Airway epithelial cell (primary cell): Measurements from ENCODE around the gene RASA2. TPM values are rescaled to one million over a fixed set of nuclear protein-coding genes. Genes with fewer than 3 reads are reported as not detected.

Experiments used
- total RNA-seq: library from RNA; depleted of rRNA; stranded (reverse); fragments of >200 nt; gene quantifications from 2 replicates; pipeline ENCODE4 v1.2.3, GENCODE V29; 2015

Gene RASA2, protein sequence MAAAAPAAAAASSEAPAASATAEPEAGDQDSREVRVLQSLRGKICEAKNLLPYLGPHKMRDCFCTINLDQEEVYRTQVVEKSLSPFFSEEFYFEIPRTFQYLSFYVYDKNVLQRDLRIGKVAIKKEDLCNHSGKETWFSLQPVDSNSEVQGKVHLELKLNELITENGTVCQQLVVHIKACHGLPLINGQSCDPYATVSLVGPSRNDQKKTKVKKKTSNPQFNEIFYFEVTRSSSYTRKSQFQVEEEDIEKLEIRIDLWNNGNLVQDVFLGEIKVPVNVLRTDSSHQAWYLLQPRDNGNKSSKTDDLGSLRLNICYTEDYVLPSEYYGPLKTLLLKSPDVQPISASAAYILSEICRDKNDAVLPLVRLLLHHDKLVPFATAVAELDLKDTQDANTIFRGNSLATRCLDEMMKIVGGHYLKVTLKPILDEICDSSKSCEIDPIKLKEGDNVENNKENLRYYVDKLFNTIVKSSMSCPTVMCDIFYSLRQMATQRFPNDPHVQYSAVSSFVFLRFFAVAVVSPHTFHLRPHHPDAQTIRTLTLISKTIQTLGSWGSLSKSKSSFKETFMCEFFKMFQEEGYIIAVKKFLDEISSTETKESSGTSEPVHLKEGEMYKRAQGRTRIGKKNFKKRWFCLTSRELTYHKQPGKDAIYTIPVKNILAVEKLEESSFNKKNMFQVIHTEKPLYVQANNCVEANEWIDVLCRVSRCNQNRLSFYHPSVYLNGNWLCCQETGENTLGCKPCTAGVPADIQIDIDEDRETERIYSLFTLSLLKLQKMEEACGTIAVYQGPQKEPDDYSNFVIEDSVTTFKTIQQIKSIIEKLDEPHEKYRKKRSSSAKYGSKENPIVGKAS
- 6.6 and 8.1 TPM in 2 replicates for total RNA-seq

DNA sequence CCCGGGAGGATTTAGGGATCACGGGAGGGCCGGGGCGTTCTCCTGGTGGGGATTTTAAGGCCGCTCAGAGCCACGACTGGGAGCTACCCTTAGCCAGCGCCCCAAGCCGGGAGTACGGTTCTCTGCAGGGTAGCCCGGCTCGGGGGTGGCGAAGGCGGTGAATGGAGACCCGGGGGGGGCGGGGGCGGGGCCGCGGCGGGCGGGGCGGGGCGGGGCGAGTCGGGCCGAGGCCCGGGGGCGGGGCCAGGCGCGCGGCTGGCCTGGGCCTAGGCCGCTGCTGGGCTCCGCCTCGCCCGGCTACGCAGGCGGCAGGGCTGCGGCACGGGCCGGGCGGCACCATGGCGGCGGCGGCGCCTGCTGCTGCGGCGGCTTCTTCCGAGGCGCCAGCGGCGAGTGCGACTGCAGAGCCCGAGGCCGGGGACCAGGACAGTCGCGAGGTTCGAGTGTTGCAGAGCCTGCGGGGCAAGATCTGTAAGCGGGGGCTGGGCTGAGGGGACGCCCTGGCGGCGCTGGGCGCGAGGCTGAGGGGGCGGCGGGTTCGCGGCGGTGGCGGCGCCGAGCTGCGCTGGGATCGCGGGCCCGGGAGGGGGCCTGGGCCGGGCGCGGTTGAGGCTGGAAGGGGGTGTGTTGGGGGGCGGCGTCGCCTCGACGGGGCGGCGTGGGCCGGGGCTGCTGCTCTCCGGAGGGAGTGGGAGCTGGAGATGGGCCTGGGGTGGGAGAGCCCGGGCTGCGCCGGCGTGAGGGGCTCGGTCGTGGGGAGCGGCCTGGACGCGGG is at the start of gene RASA2:
RASA2 (plus strand) TSS at position 282 of the 775 bp plus-strand sequence; CDS start at position 339, 57 bp downstream.

Other genes starting within 250 kb of the RASA2 start
- gene ZBTB38, start 118.5 kb upstream of the RASA2 start, total RNA-seq, result 35.3 and 52.1 TPM in 2 replicates